DOHH2 (cell line): Measurements from ENCODE around the gene CDK5RAP2.

Source experiments
- H3F3A ChIP-seq: fragments of 200-600 bp; sonication (generic), shearing (Covaris generic); 2 replicates; pipeline ENCODE4 v1.6.0; 2016; ENCODE audit warnings: antibody characterized with exemption, mild to moderate bottlenecking; ENCODE audit not compliant: control insufficient read depth, insufficient read depth
- H3K27ac ChIP-seq: fragments of 200-600 bp; sonication (generic); 2 replicates; pipeline ENCODE4 v1.5.1; 2014; ENCODE audit warnings: low read depth, mild to moderate bottlenecking, low read length, moderate library complexity
- H3K27me3 ChIP-seq: fragments of 200-600 bp; sonication (generic); 2 replicates; pipeline ENCODE4 v1.6.1; 2014; ENCODE audit warnings: mild to moderate bottlenecking, low read length, mixed read lengths; ENCODE audit not compliant: control insufficient read depth
- H3K36me3 ChIP-seq: fragments of 200-600 bp; sonication (generic); 2 replicates; pipeline ENCODE4 v1.6.1; 2014; ENCODE audit warnings: mild to moderate bottlenecking, low read length, moderate library complexity, mixed read lengths; ENCODE audit not compliant: control insufficient read depth
- H3K4me1 ChIP-seq: fragments of 200-600 bp; sonication (generic); 2 replicates; pipeline ENCODE4 v1.6.1; 2014; ENCODE audit warnings: mild to moderate bottlenecking, low read length, mixed read lengths; ENCODE audit not compliant: control insufficient read depth
- H3K4me2 ChIP-seq: fragments of 200-600 bp; sonication (generic); 2 replicates; pipeline ENCODE4 v1.6.0; 2014; ENCODE audit warnings: mild to moderate bottlenecking, low read length, moderate library complexity
- H3K4me3 ChIP-seq: fragments of 200-600 bp; sonication (generic); 2 replicates; pipeline ENCODE4 v1.5.1; 2014; ENCODE audit warnings: mild to moderate bottlenecking, low read length, mixed read lengths
- H3K79me2 ChIP-seq: fragments of 200-600 bp; sonication (generic); 2 replicates; pipeline ENCODE4 v1.6.1; 2014; ENCODE audit warnings: mild to moderate bottlenecking, low read length, mixed read lengths; ENCODE audit not compliant: control insufficient read depth
- H3K9me2 ChIP-seq: fragments of 200-600 bp; sonication (generic); replicated peaks from 2 replicates; pipeline ENCODE4 v1.6.1; 2014; ENCODE audit warnings: mild to moderate bottlenecking, low read length, mixed read lengths; ENCODE audit not compliant: control insufficient read depth
- H3K9me3 ChIP-seq: fragments of 200-600 bp; sonication (generic); 2 replicates; pipeline ENCODE4 v1.6.1; 2014; ENCODE audit warnings: antibody characterized with exemption, low read length, mixed read lengths; ENCODE audit not compliant: control insufficient read depth, insufficient read depth
- H4K20me1 ChIP-seq: fragments of 200-600 bp; sonication (generic); 2 replicates; pipeline ENCODE4 v1.6.0; 2014; ENCODE audit warnings: low read depth, mild to moderate bottlenecking, antibody characterized with exemption, low read length, moderate library complexity; ENCODE audit not compliant: control insufficient read depth, insufficient read depth
- EZH2phosphoT487 ChIP-seq: fragments of 200-600 bp; sonication (generic); IDR thresholded peaks from 2 replicates; pipeline ENCODE4 v1.6.1; 2017; ENCODE audit warnings: borderline replicate concordance, mild to moderate bottlenecking, antibody characterized with exemption, low read length, moderate library complexity, mixed read lengths
- TF ChIP-seq, protein P1 (sequence below): fragments of 200-600 bp; sonication (generic); IDR thresholded peaks from one replicate; pipeline ENCODE4 v1.5.1; 2014; ENCODE audit warnings: antibody characterized with exemption, mild to moderate bottlenecking, low read depth, low read length; ENCODE audit not compliant: poor library complexity, severe bottlenecking

Gene CDK5RAP2

GRCh38 chr9:120360510-120360909 is 219.5 kb downstream of the CDK5RAP2 start:
- Histone ChIP-seq H3K9me2 (no peaks in the 10 kb centered on the region), H3K9me3 (no peaks in the 10 kb centered on the region), H3K4me3 (no peak overlapping the region), H4K20me1 (no peaks in the 10 kb centered on the region), H3F3A (no peaks in the 10 kb centered on the region), H3K79me2 (no peaks in the 10 kb centered on the region), H3K27ac (no peak overlapping the region), H3K27me3 (peaks cover 2% of the 10 kb centered on the region; the same call in 1 of the 2 replicates), H3K4me2 (no peak overlapping the region), H3K4me1 (no peaks in the 10 kb centered on the region), H3K36me3 (no peaks in the 10 kb centered on the region)
- TF ChIP-seq, protein P1, sequence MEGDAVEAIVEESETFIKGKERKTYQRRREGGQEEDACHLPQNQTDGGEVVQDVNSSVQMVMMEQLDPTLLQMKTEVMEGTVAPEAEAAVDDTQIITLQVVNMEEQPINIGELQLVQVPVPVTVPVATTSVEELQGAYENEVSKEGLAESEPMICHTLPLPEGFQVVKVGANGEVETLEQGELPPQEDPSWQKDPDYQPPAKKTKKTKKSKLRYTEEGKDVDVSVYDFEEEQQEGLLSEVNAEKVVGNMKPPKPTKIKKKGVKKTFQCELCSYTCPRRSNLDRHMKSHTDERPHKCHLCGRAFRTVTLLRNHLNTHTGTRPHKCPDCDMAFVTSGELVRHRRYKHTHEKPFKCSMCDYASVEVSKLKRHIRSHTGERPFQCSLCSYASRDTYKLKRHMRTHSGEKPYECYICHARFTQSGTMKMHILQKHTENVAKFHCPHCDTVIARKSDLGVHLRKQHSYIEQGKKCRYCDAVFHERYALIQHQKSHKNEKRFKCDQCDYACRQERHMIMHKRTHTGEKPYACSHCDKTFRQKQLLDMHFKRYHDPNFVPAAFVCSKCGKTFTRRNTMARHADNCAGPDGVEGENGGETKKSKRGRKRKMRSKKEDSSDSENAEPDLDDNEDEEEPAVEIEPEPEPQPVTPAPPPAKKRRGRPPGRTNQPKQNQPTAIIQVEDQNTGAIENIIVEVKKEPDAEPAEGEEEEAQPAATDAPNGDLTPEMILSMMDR = no peak
- TF ChIP-seq EZH2phosphoT487 = no peak

DNA sequence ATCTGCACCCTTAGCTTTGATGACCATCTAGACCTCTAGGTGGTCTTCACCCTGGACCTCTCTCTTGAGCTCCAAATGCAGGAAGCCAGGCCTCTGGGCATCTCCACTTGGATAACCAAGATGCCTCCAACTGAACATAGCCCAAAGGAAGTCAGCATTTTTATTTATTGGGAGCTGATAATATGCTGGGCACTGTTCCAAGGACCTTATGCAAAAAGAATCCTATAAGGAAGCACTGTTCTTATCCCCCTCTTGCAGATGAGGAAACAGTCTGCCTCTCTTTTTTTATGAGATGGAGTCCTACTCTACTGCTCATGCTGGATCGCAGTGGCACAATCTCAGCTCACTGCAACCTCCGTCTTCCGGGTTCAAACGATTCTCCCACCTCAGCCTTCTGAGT is 219.9 kb downstream of the CDK5RAP2 start:
- no peaks in the 10 kb centered on the region for H3K9me2 ChIP-seq
- no peak for TF ChIP-seq EZH2phosphoT487
- TF ChIP-seq, protein P1 = no peak
- H3K27me3 ChIP-seq = peaks cover 2% of the 10 kb centered on the region; the same call in 1 of the 2 replicates
- H4K20me1 ChIP-seq = no peaks in the 10 kb centered on the region
- H3K4me3 ChIP-seq = no peak overlapping the region
- H3K9me3 ChIP-seq = no peaks in the 10 kb centered on the region
- H3K4me1 ChIP-seq = no peaks in the 10 kb centered on the region
- no peak overlapping the region for H3K27ac ChIP-seq
- no peaks in the 10 kb centered on the region for H3K79me2 ChIP-seq
- no peak overlapping the region for H3K4me2 ChIP-seq
- no peaks in the 10 kb centered on the region for H3K36me3 ChIP-seq
- no peaks in the 10 kb centered on the region for H3F3A ChIP-seq

- TF ChIP-seq EZH2phosphoT487 = no peak
- no peaks in the 10 kb centered on the region for H3F3A ChIP-seq
Observed at GRCh38 chr9:120358877-120359276, 221.1 kb downstream of the CDK5RAP2 start.

DNA sequence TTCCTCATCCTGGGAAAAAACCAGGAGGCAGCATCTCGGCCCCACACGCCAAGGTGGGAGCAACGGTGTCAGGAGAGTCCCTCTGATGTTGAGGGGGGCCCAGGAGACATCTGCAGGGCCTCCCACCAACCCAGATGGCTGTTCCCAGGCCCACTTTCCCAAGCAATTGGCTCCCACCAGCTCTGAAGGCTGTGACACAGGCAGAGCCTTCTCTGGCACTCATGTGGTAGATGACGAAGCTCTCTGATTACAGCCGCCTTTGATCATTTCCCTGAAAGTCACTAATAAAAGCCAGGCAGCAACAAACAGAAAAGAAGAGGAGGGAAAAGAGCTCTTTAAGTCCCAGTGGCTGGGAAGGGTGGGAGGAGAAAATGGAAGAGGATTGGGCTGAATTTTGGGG is 226.5 kb downstream of the CDK5RAP2 start:
- TF ChIP-seq EZH2phosphoT487 = no peak
- TF ChIP-seq, protein P1 = no peak
- no peak overlapping the region for H3K4me3 ChIP-seq
- no peaks in the 10 kb centered on the region for H3K9me3 ChIP-seq
- no peaks in the 10 kb centered on the region for H3F3A ChIP-seq
- no peak overlapping the region for H3K27ac ChIP-seq
- no peaks in the 10 kb centered on the region for H3K27me3 ChIP-seq
- no peaks in the 10 kb centered on the region for H3K4me1 ChIP-seq
- H3K79me2 ChIP-seq = no peaks in the 10 kb centered on the region
- H3K4me2 ChIP-seq = no peak overlapping the region
- no peaks in the 10 kb centered on the region for H4K20me1 ChIP-seq
- H3K36me3 ChIP-seq = no peaks in the 10 kb centered on the region
- no peaks in the 10 kb centered on the region for H3K9me2 ChIP-seq

More at GRCh38 chr9:120358877-120359276, 221.1 kb downstream of the CDK5RAP2 start:
- no peaks in the 10 kb centered on the region for H3K9me2 ChIP-seq
- H3K79me2 ChIP-seq = no peaks in the 10 kb centered on the region
- peaks cover 2% of the 10 kb centered on the region; the same call in 1 of the 2 replicates for H3K27me3 ChIP-seq
- no peak overlapping the region for H3K27ac ChIP-seq
- no peaks in the 10 kb centered on the region for H3K36me3 ChIP-seq
- H3K4me1 ChIP-seq = no peaks in the 10 kb centered on the region
- no peaks in the 10 kb centered on the region for H4K20me1 ChIP-seq
- H3K9me3 ChIP-seq = no peaks in the 10 kb centered on the region
- no peak overlapping the region for H3K4me2 ChIP-seq
- H3K4me3 ChIP-seq = no peak overlapping the region
